Fibroblast of lung (primary cell): Measurements from ENCODE around the gene XYLT1. TPM values are rescaled to one million over a fixed set of nuclear protein-coding genes. Genes with fewer than 3 reads are reported as not detected.

ENCODE experiments used
- DNase-seq, 2 donors: peaks; one replicate each; pipeline versions ENCODE4 v3.0.0 to v3.0.0-alpha.2; 2010; ENCODE audit warnings: low read depth in 2 of 2
- H2AFZ ChIP-seq: 2 replicates; pipeline ENCODE4 v1.5.1; 2012; ENCODE audit warnings: low read length, control low read depth, inconsistent platforms
- H3K27ac ChIP-seq: 2 replicates; pipeline ENCODE4 v1.5.1; 2011; ENCODE audit warnings: low read length, control low read depth; ENCODE audit not compliant: insufficient read depth
- H3K27me3 ChIP-seq: 2 replicates; pipeline ENCODE4 v1.5.1; 2011; ENCODE audit warnings: mild to moderate bottlenecking, low read length; ENCODE audit not compliant: control insufficient read depth, insufficient read depth
- H3K36me3 ChIP-seq: 2 replicates; pipeline ENCODE4 v1.5.1; 2011; ENCODE audit warnings: low read length; ENCODE audit not compliant: control insufficient read depth, insufficient read depth
- H3K4me1 ChIP-seq: 2 replicates; pipeline ENCODE4 v1.5.1; 2011; ENCODE audit warnings: low read length; ENCODE audit not compliant: control insufficient read depth, insufficient read depth; ENCODE audit errors: extremely low read depth
- H3K4me2 ChIP-seq: 2 replicates; pipeline ENCODE4 v1.5.1; 2011; ENCODE audit warnings: low read length, control low read depth; ENCODE audit not compliant: insufficient read depth; ENCODE audit errors: extremely low read depth
- H3K4me3 ChIP-seq, 4 experiments: fragments of 200-600 bp in 1 of 4; sonication (generic) in 1 of 4; replicated peaks in 1 of 4; 2 replicates each; pipeline ENCODE4 v1.5.1; 2011 to 2016; ENCODE audit warnings: low read length in 4 of 4, low read depth in 3 of 4, mild to moderate bottlenecking in 3 of 4, control low read depth in 2 of 4, inconsistent platforms in 1 of 4, mixed read lengths in 1 of 4; ENCODE audit not compliant: insufficient read depth in 1 of 4; ENCODE audit errors: control extremely low read depth in 1 of 4
- H3K79me2 ChIP-seq: 2 replicates; pipeline ENCODE4 v1.5.1; 2012; ENCODE audit warnings: mild to moderate bottlenecking, low read length, inconsistent platforms; ENCODE audit not compliant: control insufficient read depth, insufficient read depth
- H3K9ac ChIP-seq: 2 replicates; pipeline ENCODE4 v1.5.1; 2011; ENCODE audit warnings: mild to moderate bottlenecking, low read length, control low read depth; ENCODE audit not compliant: insufficient read depth
- H3K9me3 ChIP-seq: 2 replicates; pipeline ENCODE4 v1.5.1; 2012; ENCODE audit warnings: low read depth, low read length; ENCODE audit not compliant: control insufficient read depth, insufficient read depth
- H4K20me1 ChIP-seq: 2 replicates; pipeline ENCODE4 v1.5.1; 2011; ENCODE audit warnings: low read length; ENCODE audit not compliant: control insufficient read depth, insufficient read depth; ENCODE audit errors: extremely low read depth
- CTCF ChIP-seq, 2 donors: IDR thresholded peaks in 1 of 2; conservative IDR thresholded peaks in 1 of 2; 1 replicate in 1 of 2; 2 replicates in 1 of 2; pipeline ENCODE4 v1.5.1; 2011 to 2012; ENCODE audit warnings: low read length in 2 of 2, control low read depth in 1 of 2, inconsistent platforms in 1 of 2, low read depth in 1 of 2, mild to moderate bottlenecking in 1 of 2
- EZH2 ChIP-seq: IDR thresholded peaks from 2 replicates; pipeline ENCODE4 v1.5.1; 2012; ENCODE audit warnings: low read length, control low read depth, mild to moderate bottlenecking; ENCODE audit errors: missing control alignments
- polyA plus RNA-seq, 2 donors: library from polyadenylated mRNA; depleted of rRNA in 1 of 2; stranded (reverse) in 1 of 2; unstranded in 1 of 2; fragments of >200 nt; gene quantifications; 2 replicates each; pipeline ENCODE4 v1.2.1, GENCODE V29; 2011 to 2012; ENCODE audit warnings: missing spikeins in 1 of 2
- total RNA-seq: library from RNA; depleted of rRNA; stranded (reverse); fragments of >200 nt; gene quantifications from 2 replicates; pipeline ENCODE4 v1.2.1, GENCODE V29; 2014

XYLT1 gene
- total and polyA plus RNA-seq, 2 donors (not counting 1 experiment from before 2014, with no cell fraction given): 9.3 to 21.8 TPM

GRCh38 chr16:17340804-17341203 is 130.0 kb downstream of the XYLT1 start:
- Histone ChIP-seq H2AFZ (no peak overlapping the region), H3K27me3 (no peaks in the 10 kb centered on the region), H3K9ac (no peak overlapping the region), H3K27ac (no peak overlapping the region), H3K4me2 (no peak overlapping the region), H3K9me3 (no peaks in the 10 kb centered on the region), H3K36me3 (no peaks in the 10 kb centered on the region), H3K79me2 (no peaks in the 10 kb centered on the region), H3K4me1 (peaks cover 6% of the 10 kb centered on the region), H4K20me1 (no peaks in the 10 kb centered on the region), H3K4me3 (no peak overlapping the region)
- TF ChIP-seq CTCF (conservative IDR thresholded peaks at IDR 0.05 in 1 of 2, IDR thresholded peaks at IDR 0.05 in 1 of 2; ENCODE audit: low read depth in 1 of 2, low read length in 2 of 2): no peak
- TF ChIP-seq EZH2: no peak
- DNase-seq: no peak

GRCh38 chr16:17339764-17340541 is 130.8 kb downstream of the XYLT1 start:
- peak; percentile 34 to 57 for DNase-seq
- peaks cover 3% of the 10 kb centered on the region for H3K4me1 ChIP-seq
- TF ChIP-seq CTCF (conservative IDR thresholded peaks at IDR 0.05 in 1 of 2, IDR thresholded peaks at IDR 0.05 in 1 of 2; ENCODE audit: low read depth in 1 of 2, low read length in 2 of 2): no peak
- TF ChIP-seq EZH2: no peak
- H3K27ac ChIP-seq: no peak overlapping the region
- no peaks in the 10 kb centered on the region for H4K20me1 ChIP-seq
- no peaks in the 10 kb centered on the region for H3K36me3 ChIP-seq
- H3K79me2 ChIP-seq: no peaks in the 10 kb centered on the region
- no peak overlapping the region for H3K9ac ChIP-seq
- no peak overlapping the region for H3K4me2 ChIP-seq
- H2AFZ ChIP-seq: no peak overlapping the region
- H3K4me3 ChIP-seq: no peak overlapping the region
- no peaks in the 10 kb centered on the region for H3K9me3 ChIP-seq
- H3K27me3 ChIP-seq: no peaks in the 10 kb centered on the region

- Histone ChIP-seq H4K20me1 (no peaks in the 10 kb centered on the region), H3K4me3 (no peak overlapping the region), H3K36me3 (no peaks in the 10 kb centered on the region), H3K9ac (no peak overlapping the region), H3K9me3 (no peaks in the 10 kb centered on the region), H3K27ac (no peak overlapping the region), H3K27me3 (no peaks in the 10 kb centered on the region), H3K4me1 (peaks cover 7% of the 10 kb centered on the region), H2AFZ (no peak overlapping the region), H3K4me2 (no peak overlapping the region), H3K79me2 (no peaks in the 10 kb centered on the region)
- no peak for TF ChIP-seq EZH2
- no peak for TF ChIP-seq CTCF (conservative IDR thresholded peaks at IDR 0.05 in 1 of 2, IDR thresholded peaks at IDR 0.05 in 1 of 2; ENCODE audit: low read depth in 1 of 2, low read length in 2 of 2)
- no peak for DNase-seq
Observed at GRCh38 chr16:17338244-17338643, 132.5 kb downstream of the XYLT1 start.
